Stomach smooth muscle (tissue), 2 donors: ENCODE data around the gene DCLK1.

Experiments used
- H3K27ac ChIP-seq: one replicate; pipeline ENCODE4 v1.7.0; 2013; ENCODE audit warnings: mild to moderate bottlenecking, low read length, inconsistent platforms
- H3K27me3 ChIP-seq, 2 donors: one replicate each; pipeline ENCODE4 v1.7.0; 2013; ENCODE audit warnings: low read length in 2 of 2; ENCODE audit not compliant: insufficient read depth in 2 of 2, control insufficient read depth in 1 of 2
- H3K36me3 ChIP-seq, 2 donors: one replicate each; pipeline ENCODE4 v1.7.0; 2013; ENCODE audit warnings: low read length in 2 of 2; ENCODE audit not compliant: control insufficient read depth in 2 of 2, insufficient read depth in 2 of 2
- H3K4me1 ChIP-seq: one replicate; pipeline ENCODE4 v1.7.0; 2013; ENCODE audit warnings: low read length; ENCODE audit not compliant: control insufficient read depth, insufficient read depth
- H3K4me3 ChIP-seq, 2 donors: one replicate each; pipeline ENCODE4 v1.7.0; 2013; ENCODE audit warnings: low read length in 2 of 2
- H3K9ac ChIP-seq, 2 donors: one replicate each; pipeline ENCODE4 v1.7.0; 2013; ENCODE audit warnings: low read length in 2 of 2, mild to moderate bottlenecking in 1 of 2
- H3K9me3 ChIP-seq, 2 donors: one replicate each; pipeline ENCODE4 v1.7.0; 2013; ENCODE audit warnings: low read length in 2 of 2; ENCODE audit not compliant: control insufficient read depth in 2 of 2
- donor health status: healthy.
- donor health status: Pancreatic carcinoma.

The DCLK1 gene

DNA sequence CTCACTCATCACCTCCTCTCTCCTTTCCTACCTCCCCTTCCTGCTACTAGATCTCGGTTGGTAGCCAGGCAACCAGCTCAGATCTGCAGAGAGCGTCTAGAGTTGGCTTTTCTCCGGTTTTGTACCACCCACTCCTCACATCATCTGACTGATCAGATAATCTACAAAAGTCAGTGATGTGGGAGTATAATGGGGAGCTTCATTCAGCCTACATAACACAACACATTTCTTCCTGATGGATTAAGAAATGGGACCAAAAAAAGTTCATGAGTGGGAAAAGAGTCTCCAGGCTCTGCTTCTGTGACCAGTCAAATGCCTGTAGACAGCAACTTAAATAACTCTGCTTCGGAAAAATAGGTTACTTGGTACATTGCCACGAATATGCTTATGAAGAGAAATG is 279.8 kb downstream of the DCLK1 start:
- Histone ChIP-seq H3K36me3 (no peaks in the 10 kb centered on the region), H3K4me3 (peak overlapping the region; percentile 10 to 24), H3K4me1 (peaks cover 18% of the 10 kb centered on the region), H3K9ac (no peak overlapping the region), H3K27ac (peak overlapping the region; percentile 19), H3K27me3 (no peaks in the 10 kb centered on the region), H3K9me3 (no peaks in the 10 kb centered on the region)

GRCh38 chr13:35850569-35850968 is 280.6 kb downstream of the DCLK1 start:
- H3K9ac ChIP-seq, result no peak overlapping the region
- no peaks in the 10 kb centered on the region for H3K36me3 ChIP-seq
- H3K4me3 ChIP-seq, result peak overlapping the region; percentile 10 to 24
- H3K4me1 ChIP-seq, result peaks cover 18% of the 10 kb centered on the region
- no peaks in the 10 kb centered on the region for H3K27me3 ChIP-seq
- H3K9me3 ChIP-seq, result no peaks in the 10 kb centered on the region
- peak overlapping the region; percentile 19 for H3K27ac ChIP-seq

DNA sequence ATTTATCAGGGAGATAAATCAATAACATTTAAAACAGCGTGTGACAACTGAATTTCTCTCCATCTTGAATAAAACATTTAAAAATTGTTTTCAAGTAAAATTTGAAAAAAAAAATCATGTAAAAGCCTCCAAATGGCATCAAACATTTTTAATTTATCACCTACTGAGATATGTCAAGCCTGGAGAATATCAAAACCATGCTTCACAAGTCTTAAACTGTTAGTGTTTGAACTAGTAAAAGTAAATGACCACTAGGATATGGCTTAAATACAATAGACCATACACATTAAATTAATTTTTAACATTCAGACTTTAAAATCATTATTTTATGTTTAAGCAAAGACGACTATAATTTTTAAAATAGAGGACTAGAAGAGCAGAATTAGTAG is 281.9 kb downstream of the DCLK1 start:
- no peak overlapping the region for H3K4me3 ChIP-seq
- peaks cover 18% of the 10 kb centered on the region for H3K4me1 ChIP-seq
- H3K27ac ChIP-seq, result no peak overlapping the region
- H3K9ac ChIP-seq, result no peak overlapping the region
- H3K9me3 ChIP-seq, result no peaks in the 10 kb centered on the region
- no peaks in the 10 kb centered on the region for H3K27me3 ChIP-seq
- H3K36me3 ChIP-seq, result no peaks in the 10 kb centered on the region

GRCh38 chr13:35848336-35849255 is 282.6 kb downstream of the DCLK1 start:
- Histone ChIP-seq H3K4me3 (no peak overlapping the region), H3K27me3 (no peaks in the 10 kb centered on the region), H3K36me3 (no peaks in the 10 kb centered on the region), H3K9me3 (no peaks in the 10 kb centered on the region), H3K4me1 (peaks cover 18% of the 10 kb centered on the region), H3K27ac (peak overlapping the region; percentile 32), H3K9ac (peak overlapping the region in 1 of 2 donors; percentile 30)

- H3K9ac ChIP-seq, result no peak overlapping the region
- peaks cover 8% of the 10 kb centered on the region for H3K4me1 ChIP-seq
- H3K9me3 ChIP-seq, result no peaks in the 10 kb centered on the region
- no peaks in the 10 kb centered on the region for H3K27me3 ChIP-seq
- H3K36me3 ChIP-seq, result no peaks in the 10 kb centered on the region
- no peak overlapping the region for H3K4me3 ChIP-seq
- H3K27ac ChIP-seq, result no peak overlapping the region
Measured at GRCh38 chr13:35843272-35843671, 287.9 kb downstream of the DCLK1 start.

DNA sequence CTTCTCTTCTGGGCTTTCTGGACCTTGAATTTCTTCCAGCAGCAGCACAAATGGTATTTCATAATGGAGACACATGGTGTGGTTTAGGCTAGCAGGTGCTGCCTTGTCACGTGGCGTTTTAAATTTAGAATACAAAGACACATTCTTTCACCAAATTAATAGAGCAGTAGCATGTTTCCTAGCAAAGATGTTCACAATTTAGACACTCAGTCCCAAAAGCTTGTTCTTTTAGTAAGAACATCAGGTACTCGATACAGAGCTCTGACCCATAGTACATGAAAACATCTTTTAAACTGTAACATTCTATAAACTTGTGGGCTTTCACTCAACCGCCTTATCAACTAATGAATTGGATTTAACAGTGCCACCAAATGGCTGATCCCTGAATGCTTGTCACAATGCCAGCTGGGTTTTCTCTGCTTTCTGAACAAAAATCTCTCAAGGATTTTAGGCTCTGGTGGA is 290.1 kb downstream of the DCLK1 start:
- H3K4me3 ChIP-seq, result peak overlapping the region; percentile 9 to 31
- peaks cover 7% of the 10 kb centered on the region for H3K4me1 ChIP-seq
- peak overlapping the region; percentile 26 for H3K27ac ChIP-seq
- H3K27me3 ChIP-seq, result no peaks in the 10 kb centered on the region
- H3K9ac ChIP-seq, result no peak overlapping the region
- H3K36me3 ChIP-seq, result no peaks in the 10 kb centered on the region
- no peaks in the 10 kb centered on the region for H3K9me3 ChIP-seq

- no peaks in the 10 kb centered on the region for H3K9me3 ChIP-seq
- no peak overlapping the region for H3K9ac ChIP-seq
- no peaks in the 10 kb centered on the region for H3K27me3 ChIP-seq
- peaks cover 7% of the 10 kb centered on the region for H3K4me1 ChIP-seq
- no peaks in the 10 kb centered on the region for H3K36me3 ChIP-seq
- H3K27ac ChIP-seq, result no peak overlapping the region
- H3K4me3 ChIP-seq, result no peak overlapping the region
Measured at GRCh38 chr13:35839806-35840205, 291.4 kb downstream of the DCLK1 start.

- no peaks in the 10 kb centered on the region for H3K27me3 ChIP-seq
- no peak overlapping the region for H3K27ac ChIP-seq
- H3K36me3 ChIP-seq, result peaks cover 0 to 2% of the 10 kb centered on the region in 2 donors
- no peaks in the 10 kb centered on the region for H3K9me3 ChIP-seq
- no peak overlapping the region for H3K9ac ChIP-seq
- H3K4me3 ChIP-seq, result no peak overlapping the region
- peaks cover 7% of the 10 kb centered on the region for H3K4me1 ChIP-seq
Measured at GRCh38 chr13:35838356-35838755, 292.8 kb downstream of the DCLK1 start.

DNA sequence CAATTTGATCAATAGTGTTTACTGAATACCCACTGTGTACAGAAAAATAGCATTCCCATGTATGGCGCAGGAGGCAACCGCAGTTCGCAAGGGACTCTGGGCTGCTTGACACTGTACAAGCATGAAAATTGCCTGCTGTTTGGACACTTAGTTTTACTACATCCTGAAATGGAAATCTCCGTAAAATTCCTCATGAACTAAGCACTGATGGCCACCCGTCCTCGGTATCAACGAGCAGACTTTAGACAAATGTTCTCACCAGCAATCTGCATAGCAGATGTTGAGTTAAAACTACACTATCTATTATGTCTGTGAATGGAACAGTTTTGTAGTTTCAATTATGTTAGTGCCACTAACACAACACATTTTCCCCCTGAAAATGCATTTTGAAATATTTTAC is 294.7 kb downstream of the DCLK1 start:
- H3K36me3 ChIP-seq, result peaks cover 0 to 2% of the 10 kb centered on the region in 2 donors
- no peak overlapping the region for H3K27ac ChIP-seq
- H3K27me3 ChIP-seq, result no peaks in the 10 kb centered on the region
- H3K4me1 ChIP-seq, result peaks cover 7% of the 10 kb centered on the region
- H3K4me3 ChIP-seq, result no peak overlapping the region
- H3K9me3 ChIP-seq, result no peaks in the 10 kb centered on the region
- H3K9ac ChIP-seq, result no peak overlapping the region

DNA sequence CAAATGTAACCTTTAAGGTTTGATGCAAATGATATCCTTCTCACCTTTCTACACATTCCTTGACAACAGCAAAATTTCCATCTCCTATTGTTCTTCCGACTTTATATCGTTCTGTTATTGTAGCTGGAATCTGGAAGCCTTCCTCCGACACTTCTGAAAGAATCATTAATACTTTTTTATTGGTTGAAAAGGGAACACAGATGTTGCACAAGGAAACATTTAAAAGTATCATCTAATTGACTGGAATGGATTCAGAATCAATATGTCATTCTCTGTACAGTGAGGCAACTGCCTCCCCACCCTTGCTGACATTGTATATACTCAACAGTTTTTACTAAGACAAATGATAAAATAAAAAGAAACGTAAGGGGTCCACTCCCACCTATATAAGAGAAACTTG is 295.2 kb downstream of the DCLK1 start:
- Histone ChIP-seq H3K4me1 (peaks cover 4% of the 10 kb centered on the region), H3K27me3 (no peaks in the 10 kb centered on the region), H3K36me3 (peaks cover 0 to 2% of the 10 kb centered on the region in 2 donors), H3K4me3 (no peak overlapping the region), H3K9ac (no peak overlapping the region), H3K27ac (no peak overlapping the region), H3K9me3 (no peaks in the 10 kb centered on the region)
